Sigmoid colon (tissue), 7 donors: ENCODE results near the gene KIF6. TPM values are rescaled to one million over a fixed set of nuclear protein-coding genes. Genes with fewer than 3 reads are reported as not detected.
A peak's percentile ranks its signal among the peaks of the same experiment; 100 is the strongest.

ENCODE experiments used
- DNase-seq: peaks from one replicate; pipeline ENCODE4 v3.0.0-alpha.2; 2019
- H3K27ac ChIP-seq, 4 donors: fragments of 200-600 bp; sonication (generic); one replicate each; pipeline ENCODE4 v1.5.1; 2016 to 2019; ENCODE audit warnings: mild to moderate bottlenecking in 1 of 4
- H3K27me3 ChIP-seq, 3 donors: fragments of 200-600 bp; sonication (generic); one replicate each; pipeline ENCODE4 v1.5.1; 2019; ENCODE audit warnings: mild to moderate bottlenecking in 1 of 3
- H3K36me3 ChIP-seq, 4 donors: fragments of 200-600 bp; sonication (generic); one replicate each; pipeline ENCODE4 v1.5.1; 2016 to 2019
- H3K4me1 ChIP-seq, 4 donors: fragments of 200-600 bp; sonication (generic); one replicate each; pipeline ENCODE4 v1.5.1; 2017 to 2019
- H3K4me3 ChIP-seq, 4 donors: fragments of 200-600 bp; sonication (generic); one replicate each; pipeline ENCODE4 v1.5.1; 2017 to 2019; ENCODE audit warnings: mild to moderate bottlenecking in 2 of 4, moderate library complexity in 1 of 4
- H3K9me3 ChIP-seq, 4 donors: fragments of 200-600 bp in 3 of 4; sonication (generic) in 3 of 4; one replicate each; pipeline versions ENCODE4 v1.5.1 to v1.6.1; 2013 to 2019
- CTCF ChIP-seq, 4 experiments: fragments of 450-650 bp in 3 of 4; fragments of 200-600 bp in 1 of 4; IDR thresholded peaks; one replicate each; pipeline ENCODE4 v1.5.1; 2016 to 2019; ENCODE audit warnings: antibody characterized with exemption in 4 of 4, mild to moderate bottlenecking in 3 of 4, moderate library complexity in 2 of 4
- EP300 ChIP-seq, 4 donors: sonication (generic); formaldehyde crosslinking; IDR thresholded peaks; one replicate each; pipeline ENCODE4 v1.6.1; 2017; ENCODE audit warnings: antibody characterized with exemption in 4 of 4
- POLR2A ChIP-seq, 2 donors: fragments of 450-650 bp; IDR thresholded peaks; one replicate each; pipeline ENCODE4 v1.6.1; 2016; ENCODE audit warnings: antibody characterized with exemption in 2 of 2, mild to moderate bottlenecking in 2 of 2, moderate library complexity in 2 of 2
- POLR2AphosphoS5 ChIP-seq, 4 donors: sonication (generic); formaldehyde crosslinking; IDR thresholded peaks; one replicate each; pipeline ENCODE4 v1.6.1; 2017; ENCODE audit warnings: antibody characterized with exemption in 4 of 4
- WGBS, 2 donors: extraction: QIAGEN DNeasy Blood & Tissue Kit; methylation state at CpG; one replicate each; pipeline ENCODE4 v1.1.7; 2013; 5-methylcytosine and 5-hydroxymethylcytosine counted together
- intact Hi-C: fragments of 100-400 bp; cut with DNase I; formaldehyde crosslinking; loops from one replicate; pipeline ENCODE4 v1.15.1; 2023
- polyA plus RNA-seq, 3 donors: library from polyadenylated mRNA; stranded (reverse); fragments of 200-250 nt; gene quantifications; one replicate each; pipeline ENCODE4 v1.2.3, GENCODE V29; 2013
- total RNA-seq, 4 donors: library from RNA; depleted of rRNA; stranded (reverse); fragments of >200 nt; gene quantifications; one replicate each; pipeline ENCODE4 v1.1.0, GENCODE V29; 2016
- donor health status: healthy with polysubstance abuse.
- donor health status: Bipolar disorder and iron deficiency.
- donor health status: healthy.

The KIF6 gene
- total and polyA plus RNA-seq, 7 donors, result under 0.01 to 0.99 (median 0.36) TPM; not detected in 2

GRCh38 chr6:39553860-39554802 lies 171.1 kb downstream of the KIF6 start:
- WGBS, 2 donors, result 88 to 91% methylated on average over 11 of the region's 11 CpGs
- no peak overlapping the region for H3K27ac ChIP-seq
- H3K9me3 ChIP-seq, result no peaks in the 10 kb centered on the region
- H3K36me3 ChIP-seq, result no peaks in the 10 kb centered on the region
- no peaks in the 10 kb centered on the region for H3K27me3 ChIP-seq
- no peak for TF ChIP-seq POLR2AphosphoS5 (IDR thresholded peaks at IDR 0.05)
- no peak for TF ChIP-seq CTCF (IDR thresholded peaks at IDR 0.05)
- TF ChIP-seq POLR2A (IDR thresholded peaks at IDR 0.05), result no peak
- no peak for TF ChIP-seq EP300 (IDR thresholded peaks at IDR 0.05)
- peaks cover 0 to 4% (median 0%) of the 10 kb centered on the region in 4 donors for H3K4me1 ChIP-seq
- intact Hi-C loops, result no loop called here
- H3K4me3 ChIP-seq, result no peak overlapping the region
- DNase-seq, result no peak

GRCh38 chr6:39553029-39553428 lies 172.2 kb downstream of the KIF6 start:
- Histone ChIP-seq H3K4me1 (peaks cover 0 to 1% (median 0%) of the 10 kb centered on the region in 4 donors), H3K27me3 (no peaks in the 10 kb centered on the region), H3K27ac (no peak overlapping the region), H3K36me3 (no peaks in the 10 kb centered on the region), H3K4me3 (no peak overlapping the region), H3K9me3 (no peaks in the 10 kb centered on the region)
- intact Hi-C loops, result no loop called here
- no peak for TF ChIP-seq CTCF (IDR thresholded peaks at IDR 0.05)
- no peak for TF ChIP-seq EP300 (IDR thresholded peaks at IDR 0.05)
- no peak for TF ChIP-seq POLR2AphosphoS5 (IDR thresholded peaks at IDR 0.05)
- TF ChIP-seq POLR2A (IDR thresholded peaks at IDR 0.05), result no peak
- DNase-seq, result no peak

GRCh38 chr6:39550191-39550590 lies 175.0 kb downstream of the KIF6 start:
- Histone ChIP-seq H3K36me3 (no peaks in the 10 kb centered on the region), H3K9me3 (no peaks in the 10 kb centered on the region), H3K4me1 (peaks cover 0 to 3% (median 0%) of the 10 kb centered on the region in 4 donors), H3K27me3 (no peaks in the 10 kb centered on the region), H3K4me3 (no peak overlapping the region), H3K27ac (no peak overlapping the region)
- intact Hi-C loops, result no loop called here
- TF ChIP-seq POLR2A (IDR thresholded peaks at IDR 0.05) (no peak), EP300 (IDR thresholded peaks at IDR 0.05) (no peak), POLR2AphosphoS5 (IDR thresholded peaks at IDR 0.05) (no peak)
- no peak for DNase-seq
- 77 to 88% methylated on average over 2 of the region's 2 CpGs for WGBS, 2 donors

GRCh38 chr6:39546731-39547130 lies 178.5 kb downstream of the KIF6 start:
- 69 to 75% methylated on average over 2 of the region's 2 CpGs for WGBS, 2 donors
- Histone ChIP-seq H3K27me3 (no peaks in the 10 kb centered on the region), H3K9me3 (no peaks in the 10 kb centered on the region), H3K4me3 (no peak overlapping the region), H3K27ac (no peak overlapping the region), H3K4me1 (peaks cover 0 to 19% (median 16%) of the 10 kb centered on the region in 4 donors), H3K36me3 (no peaks in the 10 kb centered on the region)
- TF ChIP-seq POLR2AphosphoS5 (IDR thresholded peaks at IDR 0.05) (no peak), CTCF (IDR thresholded peaks at IDR 0.05) (no peak), POLR2A (IDR thresholded peaks at IDR 0.05) (no peak), EP300 (IDR thresholded peaks at IDR 0.05) (no peak)
- no peak for DNase-seq
- intact Hi-C loops, result no loop called here

GRCh38 chr6:39543950-39544349 lies 181.3 kb downstream of the KIF6 start:
- Histone ChIP-seq H3K4me3 (no peak overlapping the region), H3K4me1 (peaks cover 0 to 19% (median 16%) of the 10 kb centered on the region in 4 donors), H3K9me3 (no peaks in the 10 kb centered on the region), H3K27ac (peak overlapping the region in 3 of 4 donors; percentile 42 to 62 (median 57)), H3K27me3 (no peaks in the 10 kb centered on the region), H3K36me3 (no peaks in the 10 kb centered on the region)
- no peak for DNase-seq
- intact Hi-C loops, result no loop called here
- no peak for TF ChIP-seq CTCF (IDR thresholded peaks at IDR 0.05)
- TF ChIP-seq POLR2A (IDR thresholded peaks at IDR 0.05), result no peak
- TF ChIP-seq POLR2AphosphoS5 (IDR thresholded peaks at IDR 0.05), result no peak
- TF ChIP-seq EP300 (IDR thresholded peaks at IDR 0.05), result no peak
- WGBS, 2 donors, result 89 to 90% methylated on average over 1 of the region's 1 CpG
